Endothelial cell of umbilical vein (primary cell): ENCODE data around the gene TMOD4. TPM values are rescaled to one million over a fixed set of nuclear protein-coding genes. Genes with fewer than 3 reads are reported as not detected.
A peak's percentile ranks its signal among the peaks of the same experiment; 100 is the strongest.

Source experiments
- BruUV-seq: library from RNA; stranded (reverse); fragments of 400-500 nt; replicated peaks from 2 replicates; lab custom pipeline; 2021; lab: Mats Ljungman, UMichigan
- CTCF ChIA-PET: fragments of 300-600, 350-600 bp; sonication (Branson Sonifier 250); formaldehyde crosslinking; loops from one replicate; lab custom pipeline; 2021; ENCODE audit warnings: antibody characterized with exemption, inconsistent platforms; lab: Charles Lee
- POLR2A ChIA-PET: fragments of 300-600, 350-600 bp; sonication (Branson Sonifier 250); formaldehyde crosslinking; loops from one replicate; lab custom pipeline; 2021; ENCODE audit warnings: antibody characterized with exemption, inconsistent platforms; lab: Charles Lee
- DNase-seq: peaks from one replicate; pipeline ENCODE4 v3.0.0-alpha.2; 2011; ENCODE audit warnings: low read depth, low spot score
- FAIRE-seq: peaks from 2 replicates; lab custom pipeline; 2011; peaks lifted over from hg19 to GRCh38; lab: Jason Lieb, UNC
- H2AFZ ChIP-seq: 2 replicates; pipeline ENCODE4 v1.6.0; 2012; ENCODE audit warnings: low read depth, low read length, control low read depth, inconsistent platforms
- H3K27ac ChIP-seq: 2 replicates; pipeline ENCODE4 v1.5.1; 2011; ENCODE audit warnings: low read depth, mild to moderate bottlenecking, control low read depth, low read length, moderate library complexity; ENCODE audit not compliant: insufficient read depth
- H3K27me3 ChIP-seq, 2 experiments: 2 replicates each; pipeline versions ENCODE4 v1.6.0 to v1.6.1; 2011; ENCODE audit warnings: low read length in 2 of 2, mixed read lengths in 1 of 2; ENCODE audit not compliant: control insufficient read depth in 2 of 2, insufficient read depth in 2 of 2
- H3K36me3 ChIP-seq, 2 experiments: 2 replicates in 1 of 2; 3 replicates in 1 of 2; pipeline ENCODE4 v1.5.1; 2011; ENCODE audit warnings: low read length in 2 of 2, mild to moderate bottlenecking in 1 of 2, moderate library complexity in 1 of 2; ENCODE audit not compliant: control insufficient read depth in 2 of 2, insufficient read depth in 2 of 2; ENCODE audit errors: extremely low read depth in 1 of 2
- H3K4me1 ChIP-seq: 3 replicates; pipeline ENCODE4 v1.5.1; 2011; ENCODE audit warnings: mild to moderate bottlenecking, low read length; ENCODE audit not compliant: control insufficient read depth, insufficient read depth; ENCODE audit errors: extremely low read depth
- H3K4me2 ChIP-seq: 2 replicates; pipeline ENCODE4 v1.6.1; 2011; ENCODE audit warnings: low read length, control low read depth, mixed read lengths; ENCODE audit not compliant: insufficient read depth
- H3K4me3 ChIP-seq, 3 experiments: fragments of 200-600 bp in 1 of 3; sonication (generic), shearing (Covaris generic) in 1 of 3; replicated peaks in 1 of 3; 2 replicates each; pipeline ENCODE4 v1.5.1; 2011 to 2016; ENCODE audit warnings: control low read depth in 3 of 3, low read length in 3 of 3, mild to moderate bottlenecking in 2 of 3, inconsistent platforms in 1 of 3, low read depth in 1 of 3, moderate library complexity in 1 of 3; ENCODE audit not compliant: insufficient read depth in 1 of 3
- H3K79me2 ChIP-seq: 2 replicates; pipeline ENCODE4 v1.6.0; 2012; ENCODE audit warnings: low read length, inconsistent platforms; ENCODE audit not compliant: control insufficient read depth, insufficient read depth
- H3K9ac ChIP-seq: replicated peaks from 2 replicates; pipeline ENCODE3; 2011; ENCODE audit warnings: low read length, control low read depth; ENCODE audit not compliant: insufficient read depth; ENCODE audit errors: extremely low read depth
- H3K9me1 ChIP-seq: replicated peaks from 3 replicates; pipeline ENCODE4 v1.6.0; 2011; ENCODE audit warnings: mild to moderate bottlenecking, low read length; ENCODE audit not compliant: control insufficient read depth, insufficient read depth; ENCODE audit errors: extremely low read depth
- H3K9me3 ChIP-seq: replicated peaks from 2 replicates; pipeline ENCODE4 v1.5.1; 2012; ENCODE audit warnings: low read length, inconsistent platforms; ENCODE audit not compliant: control insufficient read depth, insufficient read depth
- H4K20me1 ChIP-seq: replicated peaks from 2 replicates; pipeline ENCODE3; 2011; ENCODE audit warnings: mild to moderate bottlenecking, low read length; ENCODE audit not compliant: control insufficient read depth, insufficient read depth; ENCODE audit errors: extremely low read depth
- CTCF ChIP-seq, 2 donors: IDR thresholded peaks; 1 replicate in 1 of 2; 2 replicates in 1 of 2; pipeline ENCODE4 v1.5.1; 2011; ENCODE audit warnings: low read length in 2 of 2, mild to moderate bottlenecking in 2 of 2, moderate library complexity in 2 of 2, control low read depth in 1 of 2, inconsistent platforms in 1 of 2, low read depth in 1 of 2; ENCODE audit not compliant: insufficient read depth in 1 of 2; ENCODE audit errors: extremely low read depth in 1 of 2
- EZH2 ChIP-seq: IDR thresholded peaks from 2 replicates; pipeline ENCODE4 v1.6.1; 2012; ENCODE audit warnings: borderline replicate concordance, low read depth, mild to moderate bottlenecking, moderate library complexity, low read length, inconsistent platforms; ENCODE audit not compliant: severe bottlenecking
- FOS ChIP-seq: IDR thresholded peaks from 2 replicates; pipeline ENCODE4 v1.6.1; 2011; ENCODE audit warnings: mild to moderate bottlenecking, low read length, moderate library complexity, borderline replicate concordance; ENCODE audit not compliant: insufficient read depth
- GATA2 ChIP-seq: IDR thresholded peaks from 2 replicates; pipeline ENCODE4 v1.7.0; 2011; ENCODE audit warnings: low read depth, mild to moderate bottlenecking, moderate library complexity, mixed read lengths, low read length; ENCODE audit not compliant: insufficient read length, insufficient read depth
- JUN ChIP-seq: IDR thresholded peaks from 2 replicates; pipeline ENCODE4 v1.6.1; 2011; ENCODE audit warnings: borderline replicate concordance, low read depth; ENCODE audit not compliant: insufficient read length, insufficient read depth
- MAX ChIP-seq: IDR thresholded peaks from 2 replicates; pipeline ENCODE4 v1.6.1; 2011; ENCODE audit not compliant: insufficient read depth, insufficient read length
- MYC ChIP-seq: IDR thresholded peaks from one replicate; pipeline ENCODE4 v1.6.1; 2011; ENCODE audit warnings: mild to moderate bottlenecking, low read depth, low read length
- POLR2A ChIP-seq: IDR thresholded peaks from 2 replicates; pipeline ENCODE4 v1.6.1; 2012; ENCODE audit warnings: low read depth, mild to moderate bottlenecking, control low read depth, low read length
- POLR2AphosphoS5 ChIP-seq: IDR thresholded peaks from 2 replicates; pipeline ENCODE4 v1.6.1; 2012; ENCODE audit warnings: low read depth, mild to moderate bottlenecking, control low read depth, low read length, moderate library complexity; ENCODE audit not compliant: insufficient read depth
- dilution Hi-C: fragments of 300-500 bp; cut with MboI; formaldehyde crosslinking; loops from one replicate; pipeline ENCODE4 v1.15.0; 2019; ENCODE audit warnings: low sequenced_read_pairs; ENCODE audit not compliant: extremely low pct_ligation_motif_present
- intact Hi-C: fragments of 100-400 bp; cut with micrococcal nuclease; formaldehyde crosslinking; loops from one replicate; pipeline ENCODE4 v1.10.0; 2022
- polyA plus RNA-seq, 4 experiments: library from polyadenylated mRNA; depleted of rRNA in 3 of 4; stranded (reverse) in 3 of 4; unstranded in 1 of 4; fragments of >200 nt; gene quantifications; 2 replicates each; pipeline versions ENCODE4 v1.2.1 to v1.2.3, GENCODE V29; 2011 to 2012; ENCODE audit warnings: missing spikeins in 1 of 4
- total RNA-seq: library from RNA; stranded (reverse); gene quantifications from 2 replicates; pipeline ENCODE4 v1.2.3, GENCODE V29; 2021

TMOD4 gene
- total and polyA plus RNA-seq, 2 donors (not counting 3 experiments of a cell fraction or from before 2014, with no cell fraction given) = 0.22 to 1.4 TPM

DNA sequence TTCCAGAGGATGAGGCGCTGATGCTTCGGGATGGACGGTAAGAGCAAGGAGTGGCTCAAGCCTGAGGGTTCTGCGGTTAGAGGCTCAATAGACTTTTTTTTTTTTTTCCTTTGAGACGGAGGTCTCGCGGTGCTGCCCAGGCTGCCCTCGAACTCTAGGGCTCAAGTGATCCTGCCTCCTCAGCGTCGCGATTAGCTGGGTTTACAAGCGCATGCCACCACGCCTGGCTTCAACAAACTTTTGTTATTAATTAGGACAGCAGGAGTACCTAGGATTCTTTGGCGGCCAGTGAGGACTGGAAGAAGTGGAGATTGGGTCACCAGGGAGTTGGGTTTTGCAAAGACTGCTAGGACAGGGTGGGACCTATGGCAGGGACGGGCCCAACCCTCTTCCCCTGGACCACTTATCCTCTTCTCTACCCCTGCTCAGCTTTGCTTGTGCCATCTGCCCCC lies 9.2 kb downstream of the TMOD4 start:
- Histone ChIP-seq H3K4me1 (peaks cover 19% of the 10 kb centered on the region), H3K9me1 (no peaks in the 10 kb centered on the region), H3K9ac (peak overlapping the region; percentile 94), H3K27ac (peak overlapping the region; percentile 65), H3K4me3 (peak overlapping the region; percentile 65 to 89 (median 81)), H4K20me1 (no peaks in the 10 kb centered on the region), H3K9me3 (no peaks in the 10 kb centered on the region), H3K4me2 (peak overlapping the region; percentile 54), H3K27me3 (no peaks in the 10 kb centered on the region), H3K79me2 (peaks cover 21% of the 10 kb centered on the region), H2AFZ (peak overlapping the region; percentile 63), H3K36me3 (peaks cover 0 to 16% of the 10 kb centered on the region in 2 experiments)
- DNase-seq (no peak), FAIRE-seq (peak; percentile 52)
- dilution Hi-C loops = no loop called here
- CTCF ChIA-PET = interaction anchor here (1.1 to 1.4 kb wide), 3 partner anchors 23 to 142 kb away, joined by 3 to 6 read pairs (median 4); partner anchors contain the start of gene VPS72
- TF ChIP-seq FOS = no peak
- TF ChIP-seq POLR2A = no peak
- TF ChIP-seq MYC = no peak
- TF ChIP-seq MAX = no peak
- POLR2A ChIA-PET = interaction anchor here (0.7 kb wide), 2 partner anchors 115 to 174 kb away, joined by 3 to 4 read pairs; no protein-coding TSS in a partner anchor
- intact Hi-C loops = loop anchor here (1.0 kb wide), 3 partner anchors 32 to 158 kb away; partner anchors contain the start of genes PIP5K1A and PRUNE1
- BruUV-seq = no TSS peak

- Histone ChIP-seq H3K9ac (peak within 1 kb of the TSS; percentile 94), H3K9me1 (no peaks in the 10 kb centered on the region), H3K27me3 (no peaks in the 10 kb centered on the region), H3K4me1 (peaks cover 19% of the 10 kb centered on the region), H4K20me1 (no peaks in the 10 kb centered on the region), H3K27ac (peak within 1 kb of the TSS; percentile 65), H2AFZ (peak within 1 kb of the TSS; percentile 90), H3K4me2 (peak within 1 kb of the TSS; percentile 92), H3K79me2 (peaks cover 21% of the 10 kb centered on the region), H3K36me3 (peaks cover 0 to 14% of the 10 kb centered on the region in 2 experiments), H3K9me3 (no peaks in the 10 kb centered on the region), H3K4me3 (peak within 1 kb of the TSS; percentile 65 to 89 (median 81))
- DNase-seq (peak; percentile 98), FAIRE-seq (peak; percentile 98)
- dilution Hi-C loops = no loop called here
- TF ChIP-seq POLR2A (peak; percentile 69), MYC (no peak), MAX (peak; percentile 28), EZH2 (no peak), FOS (no peak), GATA2 (no peak), POLR2AphosphoS5 (no peak), JUN (no peak), CTCF (IDR thresholded peaks at IDR 0.05; ENCODE audit: extremely low read depth in 1 of 2, insufficient read depth in 1 of 2, low read depth in 1 of 2, low read length in 2 of 2) (no peak)
- CTCF ChIA-PET = interaction anchor here (0.9 to 2.9 kb wide), 10 partner anchors 11 to 141 kb away, joined by 3 to 17 read pairs (median 4); partner anchors contain the start of gene VPS72
- POLR2A ChIA-PET = interaction anchor here (0.7 kb wide), 1 partner anchor 116 kb away, joined by 3 read pairs; no protein-coding TSS in a partner anchor
- BruUV-seq = TSS peak; percentile 72
- intact Hi-C loops = loop anchor here (1.0 kb wide), 5 partner anchors 20 to 158 kb away; partner anchors contain the start of genes PIP5K1A, PRUNE1, SEMA6C and VPS72
Measured at GRCh38 chr1:151165738-151166504, 9.9 kb downstream of the TMOD4 start, which contains the start of the genes LYSMD1 and SCNM1. Gene LYSMD1 (minus strand): TSS chr1:151165902. CDS start chr1:151165258, 644 bp downstream. Gene SCNM1 (plus strand): TSS chr1:151166144. CDS start chr1:151166153, 9 bp downstream.
